Measurements from ENCODE around the gene LCE3A. TPM values are rescaled to one million over a fixed set of nuclear protein-coding genes. Genes with fewer than 3 reads are reported as not detected.
A peak's percentile ranks its signal among the peaks of the same experiment; 100 is the strongest.

The LCE3A gene
- polyA plus RNA-seq, 3 donors, result not detected

DNA sequence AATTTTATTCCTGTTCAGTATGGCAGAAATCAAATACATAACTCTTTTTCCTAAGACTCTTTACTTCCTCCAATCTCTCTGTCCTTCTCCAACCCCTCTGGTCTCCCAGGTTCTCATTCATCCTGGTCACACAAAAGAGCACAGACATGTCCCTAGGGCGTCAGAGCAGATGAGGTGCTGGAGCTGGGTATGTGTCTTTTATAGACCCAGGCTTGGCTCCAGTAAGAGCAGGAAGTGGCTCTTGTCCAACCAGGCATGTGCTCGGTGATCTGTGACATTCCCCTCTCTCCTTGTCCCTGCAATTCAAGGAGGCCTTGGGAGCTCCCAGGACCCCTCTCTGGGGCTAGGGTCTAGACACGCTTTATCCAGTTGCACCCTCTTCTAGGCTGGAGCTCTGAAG is 22.2 kb upstream of the LCE3A start:
- TF ChIP-seq, protein P1, sequence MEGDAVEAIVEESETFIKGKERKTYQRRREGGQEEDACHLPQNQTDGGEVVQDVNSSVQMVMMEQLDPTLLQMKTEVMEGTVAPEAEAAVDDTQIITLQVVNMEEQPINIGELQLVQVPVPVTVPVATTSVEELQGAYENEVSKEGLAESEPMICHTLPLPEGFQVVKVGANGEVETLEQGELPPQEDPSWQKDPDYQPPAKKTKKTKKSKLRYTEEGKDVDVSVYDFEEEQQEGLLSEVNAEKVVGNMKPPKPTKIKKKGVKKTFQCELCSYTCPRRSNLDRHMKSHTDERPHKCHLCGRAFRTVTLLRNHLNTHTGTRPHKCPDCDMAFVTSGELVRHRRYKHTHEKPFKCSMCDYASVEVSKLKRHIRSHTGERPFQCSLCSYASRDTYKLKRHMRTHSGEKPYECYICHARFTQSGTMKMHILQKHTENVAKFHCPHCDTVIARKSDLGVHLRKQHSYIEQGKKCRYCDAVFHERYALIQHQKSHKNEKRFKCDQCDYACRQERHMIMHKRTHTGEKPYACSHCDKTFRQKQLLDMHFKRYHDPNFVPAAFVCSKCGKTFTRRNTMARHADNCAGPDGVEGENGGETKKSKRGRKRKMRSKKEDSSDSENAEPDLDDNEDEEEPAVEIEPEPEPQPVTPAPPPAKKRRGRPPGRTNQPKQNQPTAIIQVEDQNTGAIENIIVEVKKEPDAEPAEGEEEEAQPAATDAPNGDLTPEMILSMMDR (IDR thresholded peaks at IDR 0.05), result no peak
- 88% methylated on average over 3 of the region's 3 CpGs for WGBS (ENCODE audit: insufficient coverage)
- Mint-ChIP-seq H3K27me3 (ENCODE audit: low read depth in 3 of 3) (peaks cover 2 to 5% (median 4%) of the 10 kb centered on the region in 3 donors), H3K36me3 (no peaks in the 10 kb centered on the region), H3K4me1 (no peaks in the 10 kb centered on the region), H3K27ac (no peak overlapping the region), H3K9me3 (peaks cover 0 to 2% (median 0%) of the 10 kb centered on the region in 7 donors), H3K4me3 (no peak overlapping the region)
- no peaks in the 10 kb centered on the region for H3K79me2 ChIP-seq (ENCODE audit: insufficient read depth, low read length)
- no peaks in the 10 kb centered on the region for H4K20me1 ChIP-seq (ENCODE audit: insufficient read depth, low read length)
- no peak for DNase-seq
- H3K4me2 ChIP-seq (replicated peaks; ENCODE audit: extremely low read depth, low read length, poor library complexity, severe bottlenecking), result no peak overlapping the region
- no peak overlapping the region for H2AFZ ChIP-seq (ENCODE audit: insufficient read depth, low read depth, low read length, poor library complexity, severe bottlenecking)
- no peaks in the 10 kb centered on the region for H3K27me3 ChIP-seq (ENCODE audit: control insufficient read depth in 2 of 2, insufficient read depth in 2 of 2, low read length in 2 of 2)
- H3K9me3 ChIP-seq (replicated peaks in 1 of 2; ENCODE audit: control insufficient read depth in 1 of 2, insufficient read depth in 1 of 2, low read length in 2 of 2), result no peaks in the 10 kb centered on the region
- H3K27ac ChIP-seq (ENCODE audit: low read depth in 1 of 2, low read length in 2 of 2), result no peak overlapping the region
- H3K9ac ChIP-seq (ENCODE audit: insufficient read depth, low read length, poor library complexity, severe bottlenecking), result no peak overlapping the region
- intact Hi-C loops (cut with micrococcal nuclease), result no loop called here
- no peak overlapping the region for H3K4me3 ChIP-seq (replicated peaks in 1 of 3; ENCODE audit: low read depth in 2 of 3, low read length in 3 of 3)
- no peaks in the 10 kb centered on the region for H3K36me3 ChIP-seq (replicated peaks in 1 of 2; ENCODE audit: control insufficient read depth in 1 of 2, insufficient read depth in 2 of 2, low read length in 2 of 2)
- H3K4me1 ChIP-seq (ENCODE audit: control insufficient read depth in 1 of 2, insufficient read depth in 2 of 2, low read length in 2 of 2), result no peaks in the 10 kb centered on the region

DNA sequence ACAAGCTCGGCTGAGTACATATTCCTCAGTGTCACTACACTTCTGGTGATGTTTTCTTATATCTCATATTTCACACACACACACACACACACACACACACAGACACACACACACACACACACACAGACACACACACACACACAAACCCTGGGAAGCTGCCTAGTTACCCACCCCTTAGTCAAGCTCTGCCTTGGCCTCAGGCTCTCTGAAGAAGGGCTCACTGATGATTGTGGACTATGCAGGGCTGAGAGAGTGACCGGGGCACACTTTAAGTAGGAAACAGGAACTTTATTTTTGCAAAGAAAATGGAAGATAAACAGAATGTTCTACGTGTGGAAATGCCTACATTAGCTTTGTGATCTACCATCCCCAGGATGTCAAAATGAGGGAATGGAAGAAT is 21.0 kb upstream of the LCE3A start:
- no peak overlapping the region for H3K4me3 Mint-ChIP-seq
- peak overlapping the region in 1 of 7 donors; percentile 41 for H3K27ac Mint-ChIP-seq
- H3K4me1 ChIP-seq (ENCODE audit: control insufficient read depth in 1 of 2, insufficient read depth in 2 of 2, low read length in 2 of 2), result no peaks in the 10 kb centered on the region
- no peaks in the 10 kb centered on the region for H3K36me3 ChIP-seq (replicated peaks in 1 of 2; ENCODE audit: control insufficient read depth in 1 of 2, insufficient read depth in 2 of 2, low read length in 2 of 2)
- H3K4me1 Mint-ChIP-seq, result no peaks in the 10 kb centered on the region
- H3K27ac ChIP-seq (ENCODE audit: low read depth in 1 of 2, low read length in 2 of 2), result no peak overlapping the region
- no peaks in the 10 kb centered on the region for H4K20me1 ChIP-seq (ENCODE audit: insufficient read depth, low read length)
- peaks cover 0 to 4% (median 0%) of the 10 kb centered on the region in 7 donors for H3K9me3 Mint-ChIP-seq
- DNase-seq, result no peak
- H3K9me3 ChIP-seq (replicated peaks in 1 of 2; ENCODE audit: control insufficient read depth in 1 of 2, insufficient read depth in 1 of 2, low read length in 2 of 2), result no peaks in the 10 kb centered on the region
- WGBS (ENCODE audit: insufficient coverage), result 92% methylated on average over 2 of the region's 3 CpGs
- no peaks in the 10 kb centered on the region for H3K79me2 ChIP-seq (ENCODE audit: insufficient read depth, low read length)
- H3K27me3 ChIP-seq (ENCODE audit: control insufficient read depth in 2 of 2, insufficient read depth in 2 of 2, low read length in 2 of 2), result no peaks in the 10 kb centered on the region
- H3K36me3 Mint-ChIP-seq, result no peaks in the 10 kb centered on the region
- no peak overlapping the region for H2AFZ ChIP-seq (ENCODE audit: insufficient read depth, low read depth, low read length, poor library complexity, severe bottlenecking)
- H3K4me2 ChIP-seq (replicated peaks; ENCODE audit: extremely low read depth, low read length, poor library complexity, severe bottlenecking), result no peak overlapping the region
- H3K4me3 ChIP-seq (replicated peaks in 1 of 3; ENCODE audit: low read depth in 2 of 3, low read length in 3 of 3), result no peak overlapping the region
- H3K9ac ChIP-seq (ENCODE audit: insufficient read depth, low read length, poor library complexity, severe bottlenecking), result no peak overlapping the region
- intact Hi-C loops (cut with micrococcal nuclease), result no loop called here
- peaks cover 0 to 5% (median 3%) of the 10 kb centered on the region in 3 donors for H3K27me3 Mint-ChIP-seq (ENCODE audit: low read depth in 3 of 3)
- TF ChIP-seq, protein P1 (IDR thresholded peaks at IDR 0.05), result no peak
